Endothelial cell of umbilical vein (primary cell): ENCODE results near the gene TRIM41. TPM values are rescaled to one million over a fixed set of nuclear protein-coding genes. Genes with fewer than 3 reads are reported as not detected.
"Not testable (repeated sequence)": the region's sequence is repeated elsewhere in the genome, so short reads cannot be mapped to it uniquely, and the experiment has no call there.

Source experiments
- BruUV-seq: library from RNA; stranded (reverse); fragments of 400-500 nt; replicated peaks from 2 replicates; lab custom pipeline; 2021; lab: Mats Ljungman, UMichigan
- CTCF ChIA-PET: fragments of 300-600, 350-600 bp; sonication (Branson Sonifier 250); formaldehyde crosslinking; loops from one replicate; lab custom pipeline; 2021; ENCODE audit warnings: antibody characterized with exemption, inconsistent platforms; lab: Charles Lee
- POLR2A ChIA-PET: fragments of 300-600, 350-600 bp; sonication (Branson Sonifier 250); formaldehyde crosslinking; loops from one replicate; lab custom pipeline; 2021; ENCODE audit warnings: antibody characterized with exemption, inconsistent platforms; lab: Charles Lee
- DNase-seq: peaks from one replicate; pipeline ENCODE4 v3.0.0-alpha.2; 2011; ENCODE audit warnings: low read depth, low spot score
- FAIRE-seq: peaks from 2 replicates; lab custom pipeline; 2011; peaks lifted over from hg19 to GRCh38; lab: Jason Lieb, UNC
- H2AFZ ChIP-seq: 2 replicates; pipeline ENCODE4 v1.6.0; 2012; ENCODE audit warnings: low read depth, low read length, control low read depth, inconsistent platforms
- H3K27ac ChIP-seq: 2 replicates; pipeline ENCODE4 v1.5.1; 2011; ENCODE audit warnings: low read depth, mild to moderate bottlenecking, control low read depth, low read length, moderate library complexity; ENCODE audit not compliant: insufficient read depth
- H3K27me3 ChIP-seq, 2 experiments: 2 replicates each; pipeline versions ENCODE4 v1.6.0 to v1.6.1; 2011; ENCODE audit warnings: low read length in 2 of 2, mixed read lengths in 1 of 2; ENCODE audit not compliant: control insufficient read depth in 2 of 2, insufficient read depth in 2 of 2
- H3K36me3 ChIP-seq, 2 experiments: 2 replicates in 1 of 2; 3 replicates in 1 of 2; pipeline ENCODE4 v1.5.1; 2011; ENCODE audit warnings: low read length in 2 of 2, mild to moderate bottlenecking in 1 of 2, moderate library complexity in 1 of 2; ENCODE audit not compliant: control insufficient read depth in 2 of 2, insufficient read depth in 2 of 2; ENCODE audit errors: extremely low read depth in 1 of 2
- H3K4me1 ChIP-seq: 3 replicates; pipeline ENCODE4 v1.5.1; 2011; ENCODE audit warnings: mild to moderate bottlenecking, low read length; ENCODE audit not compliant: control insufficient read depth, insufficient read depth; ENCODE audit errors: extremely low read depth
- H3K4me2 ChIP-seq: 2 replicates; pipeline ENCODE4 v1.6.1; 2011; ENCODE audit warnings: low read length, control low read depth, mixed read lengths; ENCODE audit not compliant: insufficient read depth
- H3K4me3 ChIP-seq, 3 experiments: fragments of 200-600 bp in 1 of 3; sonication (generic), shearing (Covaris generic) in 1 of 3; replicated peaks in 1 of 3; 2 replicates each; pipeline ENCODE4 v1.5.1; 2011 to 2016; ENCODE audit warnings: control low read depth in 3 of 3, low read length in 3 of 3, mild to moderate bottlenecking in 2 of 3, inconsistent platforms in 1 of 3, low read depth in 1 of 3, moderate library complexity in 1 of 3; ENCODE audit not compliant: insufficient read depth in 1 of 3
- H3K79me2 ChIP-seq: 2 replicates; pipeline ENCODE4 v1.6.0; 2012; ENCODE audit warnings: low read length, inconsistent platforms; ENCODE audit not compliant: control insufficient read depth, insufficient read depth
- H3K9ac ChIP-seq: replicated peaks from 2 replicates; pipeline ENCODE3; 2011; ENCODE audit warnings: low read length, control low read depth; ENCODE audit not compliant: insufficient read depth; ENCODE audit errors: extremely low read depth
- H3K9me1 ChIP-seq: replicated peaks from 3 replicates; pipeline ENCODE4 v1.6.0; 2011; ENCODE audit warnings: mild to moderate bottlenecking, low read length; ENCODE audit not compliant: control insufficient read depth, insufficient read depth; ENCODE audit errors: extremely low read depth
- H3K9me3 ChIP-seq: replicated peaks from 2 replicates; pipeline ENCODE4 v1.5.1; 2012; ENCODE audit warnings: low read length, inconsistent platforms; ENCODE audit not compliant: control insufficient read depth, insufficient read depth
- H4K20me1 ChIP-seq: replicated peaks from 2 replicates; pipeline ENCODE3; 2011; ENCODE audit warnings: mild to moderate bottlenecking, low read length; ENCODE audit not compliant: control insufficient read depth, insufficient read depth; ENCODE audit errors: extremely low read depth
- CTCF ChIP-seq, 2 donors: IDR thresholded peaks; 1 replicate in 1 of 2; 2 replicates in 1 of 2; pipeline ENCODE4 v1.5.1; 2011; ENCODE audit warnings: low read length in 2 of 2, mild to moderate bottlenecking in 2 of 2, moderate library complexity in 2 of 2, control low read depth in 1 of 2, inconsistent platforms in 1 of 2, low read depth in 1 of 2; ENCODE audit not compliant: insufficient read depth in 1 of 2; ENCODE audit errors: extremely low read depth in 1 of 2
- EZH2 ChIP-seq: IDR thresholded peaks from 2 replicates; pipeline ENCODE4 v1.6.1; 2012; ENCODE audit warnings: borderline replicate concordance, low read depth, mild to moderate bottlenecking, moderate library complexity, low read length, inconsistent platforms; ENCODE audit not compliant: severe bottlenecking
- FOS ChIP-seq: IDR thresholded peaks from 2 replicates; pipeline ENCODE4 v1.6.1; 2011; ENCODE audit warnings: mild to moderate bottlenecking, low read length, moderate library complexity, borderline replicate concordance; ENCODE audit not compliant: insufficient read depth
- GATA2 ChIP-seq: IDR thresholded peaks from 2 replicates; pipeline ENCODE4 v1.7.0; 2011; ENCODE audit warnings: low read depth, mild to moderate bottlenecking, moderate library complexity, mixed read lengths, low read length; ENCODE audit not compliant: insufficient read length, insufficient read depth
- JUN ChIP-seq: IDR thresholded peaks from 2 replicates; pipeline ENCODE4 v1.6.1; 2011; ENCODE audit warnings: borderline replicate concordance, low read depth; ENCODE audit not compliant: insufficient read length, insufficient read depth
- MAX ChIP-seq: IDR thresholded peaks from 2 replicates; pipeline ENCODE4 v1.6.1; 2011; ENCODE audit not compliant: insufficient read depth, insufficient read length
- MYC ChIP-seq: IDR thresholded peaks from one replicate; pipeline ENCODE4 v1.6.1; 2011; ENCODE audit warnings: mild to moderate bottlenecking, low read depth, low read length
- POLR2A ChIP-seq: IDR thresholded peaks from 2 replicates; pipeline ENCODE4 v1.6.1; 2012; ENCODE audit warnings: low read depth, mild to moderate bottlenecking, control low read depth, low read length
- POLR2AphosphoS5 ChIP-seq: IDR thresholded peaks from 2 replicates; pipeline ENCODE4 v1.6.1; 2012; ENCODE audit warnings: low read depth, mild to moderate bottlenecking, control low read depth, low read length, moderate library complexity; ENCODE audit not compliant: insufficient read depth
- dilution Hi-C: fragments of 300-500 bp; cut with MboI; formaldehyde crosslinking; loops from one replicate; pipeline ENCODE4 v1.15.0; 2019; ENCODE audit warnings: low sequenced_read_pairs; ENCODE audit not compliant: extremely low pct_ligation_motif_present
- intact Hi-C: fragments of 100-400 bp; cut with micrococcal nuclease; formaldehyde crosslinking; loops from one replicate; pipeline ENCODE4 v1.10.0; 2022
- polyA plus RNA-seq, 4 experiments: library from polyadenylated mRNA; depleted of rRNA in 3 of 4; stranded (reverse) in 3 of 4; unstranded in 1 of 4; fragments of >200 nt; gene quantifications; 2 replicates each; pipeline versions ENCODE4 v1.2.1 to v1.2.3, GENCODE V29; 2011 to 2012; ENCODE audit warnings: missing spikeins in 1 of 4
- total RNA-seq: library from RNA; stranded (reverse); gene quantifications from 2 replicates; pipeline ENCODE4 v1.2.3, GENCODE V29; 2021

The TRIM41 gene
- total and polyA plus RNA-seq, 2 donors (not counting 3 experiments of a cell fraction or from before 2014, with no cell fraction given), result 11.2 to 19.9 TPM

- H3K4me3 ChIP-seq, H2AFZ ChIP-seq, POLR2A ChIA-PET, intact Hi-C loops, H3K36me3 ChIP-seq, BruUV-seq, H3K79me2 ChIP-seq, H3K9me3 ChIP-seq, H3K9ac ChIP-seq, H3K27ac ChIP-seq, H3K4me1 ChIP-seq, H4K20me1 ChIP-seq, H3K9me1 ChIP-seq, H3K27me3 ChIP-seq, FAIRE-seq, H3K4me2 ChIP-seq, dilution Hi-C loops: not testable (repeated sequence)
- CTCF ChIA-PET, result interaction anchor here (0.7 to 1.4 kb wide), 2 partner anchors 12 to 66 kb away, joined by 3 to 4 read pairs; no protein-coding TSS in a partner anchor
- DNase-seq, result peak; percentile 25
- peak; percentile 4 to 27 for TF ChIP-seq CTCF (IDR thresholded peaks at IDR 0.05; ENCODE audit: extremely low read depth in 1 of 2, insufficient read depth in 1 of 2, low read depth in 1 of 2, low read length in 2 of 2)
These were observed 50.3 kb downstream of the TRIM41 start for GRCh38 chr5:181273433-181273744.

GRCh38 chr5:181280251-181280762 is 57.2 kb downstream of the TRIM41 start:
- Histone ChIP-seq H3K9ac (no peak overlapping the region), H2AFZ (no peak overlapping the region), H3K9me1 (no peaks in the 10 kb centered on the region), H3K9me3 (no peaks in the 10 kb centered on the region), H3K27me3 (peaks cover 0 to 1% of the 10 kb centered on the region in 2 experiments), H3K27ac (no peak overlapping the region), H3K4me1 (no peaks in the 10 kb centered on the region), H3K79me2 (no peaks in the 10 kb centered on the region), H3K36me3 (no peaks in the 10 kb centered on the region), H3K4me2 (no peak overlapping the region), H4K20me1 (no peaks in the 10 kb centered on the region), H3K4me3 (no peak overlapping the region)
- no peak for FAIRE-seq
- dilution Hi-C loops, result no loop called here
- intact Hi-C loops, result no loop called here
- TF ChIP-seq EZH2 (no peak), JUN (no peak), MAX (no peak), MYC (no peak), POLR2AphosphoS5 (no peak), CTCF (IDR thresholded peaks at IDR 0.05; ENCODE audit: extremely low read depth in 1 of 2, insufficient read depth in 1 of 2, low read depth in 1 of 2, low read length in 2 of 2) (no peak), POLR2A (no peak), FOS (no peak), GATA2 (no peak)
- ChIA-PET CTCF (no interaction called here), POLR2A (no interaction called here)
- no TSS peak for BruUV-seq
- DNase-seq, result no peak
